ENCODE results near the gene FTMT. TPM values are rescaled to one million over a fixed set of nuclear protein-coding genes. Genes with fewer than 3 reads are reported as not detected.

The FTMT gene
- total and polyA plus RNA-seq, 2 donors (not counting 3 experiments of a cell fraction or from before 2014, with no cell fraction given), result not detected

DNA sequence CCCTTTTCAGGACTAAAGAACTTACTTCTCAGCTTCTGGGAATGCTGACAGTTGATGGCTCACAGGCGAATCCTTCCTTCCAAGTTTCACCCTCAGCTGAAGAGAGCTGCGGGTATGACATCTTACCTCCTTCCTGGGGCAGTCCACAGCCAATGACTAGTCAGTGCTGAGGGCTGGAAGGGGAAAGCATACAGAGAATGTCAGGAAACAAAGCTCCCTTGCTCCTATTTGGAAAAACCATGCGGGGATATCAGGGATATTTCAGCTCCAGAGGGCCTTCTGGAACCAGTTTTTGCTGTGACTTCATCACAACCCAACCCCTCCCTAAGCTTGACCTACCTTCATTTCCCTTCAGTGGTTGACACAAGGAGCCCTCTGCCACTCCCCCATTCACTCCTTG, 15.7 kb downstream of the FTMT start:
- DNase-seq (ENCODE audit: low read depth, low spot score) (no peak), FAIRE-seq (no peak)
- Histone ChIP-seq H4K20me1 (replicated peaks; ENCODE audit: control insufficient read depth, extremely low read depth, insufficient read depth, low read length) (no peaks in the 10 kb centered on the region), H3K4me2 (ENCODE audit: insufficient read depth, low read length) (no peak overlapping the region), H3K36me3 (ENCODE audit: control insufficient read depth in 2 of 2, extremely low read depth in 1 of 2, insufficient read depth in 2 of 2, low read length in 2 of 2) (no peaks in the 10 kb centered on the region), H3K79me2 (ENCODE audit: control insufficient read depth, insufficient read depth, low read length) (no peaks in the 10 kb centered on the region), H3K27ac (ENCODE audit: insufficient read depth, low read depth, low read length) (no peak overlapping the region), H2AFZ (ENCODE audit: low read depth, low read length) (no peak overlapping the region), H3K4me1 (ENCODE audit: control insufficient read depth, extremely low read depth, insufficient read depth, low read length) (no peaks in the 10 kb centered on the region), H3K4me3 (replicated peaks in 1 of 3; ENCODE audit: insufficient read depth in 1 of 3, low read depth in 1 of 3, low read length in 3 of 3) (no peak overlapping the region), H3K9me1 (replicated peaks; ENCODE audit: control insufficient read depth, extremely low read depth, insufficient read depth, low read length) (no peaks in the 10 kb centered on the region), H3K9me3 (replicated peaks; ENCODE audit: control insufficient read depth, insufficient read depth, low read length) (no peaks in the 10 kb centered on the region), H3K27me3 (ENCODE audit: control insufficient read depth in 2 of 2, insufficient read depth in 2 of 2, low read length in 2 of 2) (no peaks in the 10 kb centered on the region), H3K9ac (replicated peaks; ENCODE audit: extremely low read depth, insufficient read depth, low read length) (no peak overlapping the region)
- ChIA-PET CTCF (interaction anchor here (1.1 to 1.8 kb wide), 2 partner anchors 209 to 1050 kb away, joined by 4 to 5 read pairs; no protein-coding TSS in a partner anchor), POLR2A (no interaction called here)
- no TSS peak for BruUV-seq (replicated peaks)
- intact Hi-C loops (cut with micrococcal nuclease), result no loop called here
- dilution Hi-C loops (cut with MboI; ENCODE audit: extremely low pct_ligation_motif_present, low sequenced_read_pairs), result no loop called here
- TF ChIP-seq JUN (IDR thresholded peaks at IDR 0.05; ENCODE audit: borderline replicate concordance, insufficient read depth, insufficient read length, low read depth), result no peak
- TF ChIP-seq GATA2 (IDR thresholded peaks at IDR 0.05; ENCODE audit: insufficient read depth, insufficient read length, low read depth, low read length), result no peak
- TF ChIP-seq POLR2AphosphoS5 (IDR thresholded peaks at IDR 0.05; ENCODE audit: insufficient read depth, low read depth, low read length), result no peak
- TF ChIP-seq, protein P1, sequence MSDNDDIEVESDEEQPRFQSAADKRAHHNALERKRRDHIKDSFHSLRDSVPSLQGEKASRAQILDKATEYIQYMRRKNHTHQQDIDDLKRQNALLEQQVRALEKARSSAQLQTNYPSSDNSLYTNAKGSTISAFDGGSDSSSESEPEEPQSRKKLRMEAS (IDR thresholded peaks at IDR 0.05; ENCODE audit: insufficient read depth, insufficient read length), result no peak
- TF ChIP-seq MYC (IDR thresholded peaks at IDR 0.05; ENCODE audit: low read depth, low read length), result no peak
- TF ChIP-seq FOS (IDR thresholded peaks at IDR 0.05; ENCODE audit: borderline replicate concordance, insufficient read depth, low read length), result no peak
- TF ChIP-seq EZH2 (IDR thresholded peaks at IDR 0.05; ENCODE audit: borderline replicate concordance, low read depth, low read length, severe bottlenecking), result no peak
- TF ChIP-seq, protein P2, sequence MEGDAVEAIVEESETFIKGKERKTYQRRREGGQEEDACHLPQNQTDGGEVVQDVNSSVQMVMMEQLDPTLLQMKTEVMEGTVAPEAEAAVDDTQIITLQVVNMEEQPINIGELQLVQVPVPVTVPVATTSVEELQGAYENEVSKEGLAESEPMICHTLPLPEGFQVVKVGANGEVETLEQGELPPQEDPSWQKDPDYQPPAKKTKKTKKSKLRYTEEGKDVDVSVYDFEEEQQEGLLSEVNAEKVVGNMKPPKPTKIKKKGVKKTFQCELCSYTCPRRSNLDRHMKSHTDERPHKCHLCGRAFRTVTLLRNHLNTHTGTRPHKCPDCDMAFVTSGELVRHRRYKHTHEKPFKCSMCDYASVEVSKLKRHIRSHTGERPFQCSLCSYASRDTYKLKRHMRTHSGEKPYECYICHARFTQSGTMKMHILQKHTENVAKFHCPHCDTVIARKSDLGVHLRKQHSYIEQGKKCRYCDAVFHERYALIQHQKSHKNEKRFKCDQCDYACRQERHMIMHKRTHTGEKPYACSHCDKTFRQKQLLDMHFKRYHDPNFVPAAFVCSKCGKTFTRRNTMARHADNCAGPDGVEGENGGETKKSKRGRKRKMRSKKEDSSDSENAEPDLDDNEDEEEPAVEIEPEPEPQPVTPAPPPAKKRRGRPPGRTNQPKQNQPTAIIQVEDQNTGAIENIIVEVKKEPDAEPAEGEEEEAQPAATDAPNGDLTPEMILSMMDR (IDR thresholded peaks at IDR 0.05; ENCODE audit: extremely low read depth in 1 of 2, insufficient read depth in 1 of 2, low read depth in 1 of 2, low read length in 2 of 2), result no peak
- no peak for TF ChIP-seq POLR2A (IDR thresholded peaks at IDR 0.05; ENCODE audit: low read depth, low read length)

Measured in endothelial cell of umbilical vein (primary cell).